GM23248 (cell line): ENCODE measurements around the gene C4orf51. TPM values are rescaled to one million over a fixed set of nuclear protein-coding genes. Genes with fewer than 3 reads are reported as not detected.

Experiments
- DNase-seq: peaks from one replicate; pipeline ENCODE4 v3.0.0-alpha.2; 2015
- H2AFZ ChIP-seq: fragments of 200-600 bp; sonication (generic); 2 replicates; pipeline ENCODE4 v1.6.1; 2016; ENCODE audit warnings: antibody characterized with exemption
- H3F3A ChIP-seq: fragments of 200-600 bp; sonication (generic); 2 replicates; pipeline ENCODE4 v1.6.1; 2016; ENCODE audit warnings: mild to moderate bottlenecking, antibody characterized with exemption, mixed run types; ENCODE audit not compliant: insufficient read depth
- H3K27ac ChIP-seq: fragments of 200-600 bp; sonication (generic); 2 replicates; pipeline ENCODE4 v1.5.1; 2016; ENCODE audit warnings: mild to moderate bottlenecking
- H3K27me3 ChIP-seq: fragments of 200-600 bp; sonication (generic); replicated peaks from 2 replicates; pipeline ENCODE4 v1.6.1; 2016; ENCODE audit warnings: mild to moderate bottlenecking; ENCODE audit not compliant: insufficient read depth
- H3K36me3 ChIP-seq: fragments of 200-600 bp; sonication (generic); 2 replicates; pipeline ENCODE4 v1.6.1; 2016; ENCODE audit warnings: low read depth, mild to moderate bottlenecking
- H3K4me1 ChIP-seq: fragments of 200-600 bp; sonication (generic); 2 replicates; pipeline ENCODE4 v1.6.1; 2016; ENCODE audit warnings: mild to moderate bottlenecking; ENCODE audit not compliant: insufficient read depth
- H3K4me2 ChIP-seq: fragments of 200-600 bp; sonication (generic); one replicate; pipeline ENCODE4 v1.6.1; 2016; ENCODE audit warnings: mild to moderate bottlenecking; ENCODE audit not compliant: unreplicated experiment
- H3K4me3 ChIP-seq: fragments of 200-600 bp; sonication (generic); 2 replicates; pipeline ENCODE4 v1.5.1; 2016; ENCODE audit warnings: mild to moderate bottlenecking
- H3K79me2 ChIP-seq: fragments of 200-600 bp; sonication (generic); 2 replicates; pipeline ENCODE4 v1.6.1; 2016; ENCODE audit warnings: mild to moderate bottlenecking; ENCODE audit not compliant: insufficient read depth
- H3K9ac ChIP-seq: fragments of 200-600 bp; sonication (generic); 2 replicates; pipeline ENCODE4 v1.6.1; 2016; ENCODE audit warnings: mild to moderate bottlenecking
- H3K9me2 ChIP-seq: fragments of 200-600 bp; sonication (generic); 2 replicates; pipeline ENCODE4 v1.6.1; 2016; ENCODE audit warnings: mixed run types, mild to moderate bottlenecking, moderate library complexity; ENCODE audit not compliant: insufficient read depth
- H3K9me3 ChIP-seq: fragments of 200-600 bp; sonication (generic); one replicate; pipeline ENCODE4 v1.6.1; 2017; ENCODE audit warnings: low read depth
- H4K20me1 ChIP-seq: fragments of 200-600 bp; sonication (generic); 2 replicates; pipeline ENCODE4 v1.6.0; 2016; ENCODE audit not compliant: insufficient read depth
- EZH2 ChIP-seq: fragments of 200-600 bp; sonication (generic); IDR thresholded peaks from 2 replicates; pipeline ENCODE4 v1.6.1; 2018; ENCODE audit warnings: antibody characterized with exemption, mild to moderate bottlenecking; ENCODE audit not compliant: insufficient read depth, poor library complexity, severe bottlenecking
- EZH2phosphoT487 ChIP-seq: fragments of 200-600 bp; sonication (generic); IDR thresholded peaks from 2 replicates; pipeline ENCODE4 v1.6.1; 2018; ENCODE audit warnings: antibody characterized with exemption, moderate library complexity, mild to moderate bottlenecking, low read depth; ENCODE audit not compliant: insufficient read depth
- WGBS, 2 experiments: methylation state at CpG; one replicate each; pipeline ENCODE4 v1.1.6; 2015 to 2017; ENCODE audit warnings: low lambda C conversion rate in 2 of 2, low coverage in 1 of 2; ENCODE audit errors: missing lambda C conversion rate in 2 of 2; 5-methylcytosine and 5-hydroxymethylcytosine counted together
- in situ Hi-C: fragments of 300-500 bp; cut with MboI; formaldehyde crosslinking; loops from 2 replicates; pipeline ENCODE4 v1.15.0; 2020
- polyA plus RNA-seq: library from polyadenylated mRNA; unstranded; fragments of >200 nt; fragmentation: Nextera tagmentation; extraction: Ambion mirVana; gene quantifications from 2 replicates; pipeline ENCODE4 v1.2.1, GENCODE V29; 2016
- total RNA-seq: library from RNA; depleted of rRNA; stranded (reverse); fragments of >200 nt; shearing (Covaris generic); gene quantifications from 2 replicates; pipeline ENCODE4 v1.2.3, GENCODE V29; 2014; rRNA removed

Gene C4orf51
- total and polyA plus RNA-seq, 2 experiments from 2014 or later, result not detected

GRCh38 chr4:145776208-145776607, 96.3 kb downstream of the C4orf51 start:
- Histone ChIP-seq H3K4me3 (no peak overlapping the region), H3K9ac (no peak overlapping the region), H2AFZ (no peak overlapping the region), H3K4me2 (no peak overlapping the region), H3K36me3 (peaks cover 10% of the 10 kb centered on the region; the same call in 1 of the 2 replicates), H3K79me2 (no peaks in the 10 kb centered on the region), H3F3A (no peaks in the 10 kb centered on the region), H3K27me3 (no peaks in the 10 kb centered on the region), H4K20me1 (no peaks in the 10 kb centered on the region), H3K4me1 (no peaks in the 10 kb centered on the region), H3K27ac (no peak overlapping the region), H3K9me3 (no peaks in the 10 kb centered on the region), H3K9me2 (no peaks in the 10 kb centered on the region)
- in situ Hi-C loops, result no loop called here
- 80 to 89% methylated on average over 3 to 4 of the region's 4 CpGs for WGBS, 2 experiments
- TF ChIP-seq EZH2phosphoT487 (no peak), EZH2 (no peak)
- no peak for DNase-seq

DNA sequence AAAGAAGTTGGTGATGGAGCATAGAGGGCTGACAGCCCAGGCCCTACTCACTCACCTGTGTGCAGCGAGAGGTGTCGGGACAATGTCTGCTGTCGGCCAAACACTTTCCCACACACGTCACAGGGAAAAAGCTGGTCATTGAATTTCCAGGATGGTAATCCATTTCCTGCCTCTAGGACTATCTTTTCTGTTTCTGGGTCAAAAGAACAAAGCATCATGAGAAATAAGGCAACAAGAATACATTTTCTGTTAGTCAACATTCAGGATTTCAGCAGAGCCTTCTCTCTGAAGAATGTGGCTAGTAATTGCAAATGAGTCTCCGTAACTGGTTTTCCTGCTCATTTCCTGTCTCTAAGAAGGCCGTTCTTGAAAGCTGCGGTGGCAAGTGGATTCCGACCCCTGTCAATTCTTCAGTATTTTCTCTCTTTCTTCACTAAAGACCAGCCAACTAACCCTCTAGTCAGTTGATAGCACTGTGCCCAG, 99.4 kb downstream of the C4orf51 start:
- in situ Hi-C loops, result no loop called here
- Histone ChIP-seq H3K4me2 (no peak overlapping the region), H3K79me2 (no peaks in the 10 kb centered on the region), H3F3A (no peaks in the 10 kb centered on the region), H3K4me3 (no peak overlapping the region), H3K27ac (no peak overlapping the region), H3K9me3 (no peaks in the 10 kb centered on the region), H4K20me1 (no peaks in the 10 kb centered on the region), H3K9me2 (no peaks in the 10 kb centered on the region), H3K4me1 (0 out of 2 replicates have a peak, but pooled peaks cover 5% of the 10 kb centered on the region), H3K9ac (no peak overlapping the region), H3K36me3 (peaks cover 12% of the 10 kb centered on the region; the same call in 1 of the 2 replicates), H2AFZ (no peak overlapping the region), H3K27me3 (no peaks in the 10 kb centered on the region)
- WGBS, 2 experiments, result 97 to 98% methylated on average over 8 of the region's 8 CpGs
- TF ChIP-seq EZH2phosphoT487 (no peak), EZH2 (no peak)
- no peak for DNase-seq

DNA sequence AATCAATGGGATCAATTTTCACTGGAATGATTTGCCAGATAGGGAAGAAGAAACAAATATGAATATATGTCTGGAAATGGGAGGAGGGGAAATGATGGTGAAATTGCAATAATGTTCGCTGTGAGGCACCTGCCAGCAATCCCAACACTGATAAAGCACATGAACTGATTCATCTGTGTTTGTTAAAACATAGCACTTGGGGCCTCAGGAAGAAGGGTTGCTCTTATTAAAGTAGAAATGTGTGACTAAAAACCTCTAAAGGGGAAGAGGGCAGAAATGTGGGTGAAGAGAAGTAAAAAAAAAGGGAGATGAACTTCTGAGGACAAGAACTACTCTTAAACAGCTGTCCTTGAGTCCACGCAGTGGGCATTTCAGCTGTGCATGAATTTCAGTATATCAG, 101.4 kb downstream of the C4orf51 start:
- Histone ChIP-seq H2AFZ (no peak overlapping the region), H3K9me3 (no peaks in the 10 kb centered on the region), H3K4me3 (no peak overlapping the region), H3K27ac (no peak overlapping the region), H3K79me2 (no peaks in the 10 kb centered on the region), H3K4me1 (0 out of 2 replicates have a peak, but pooled peaks cover 5% of the 10 kb centered on the region), H3K9me2 (no peaks in the 10 kb centered on the region), H3K9ac (no peak overlapping the region), H3K4me2 (no peak overlapping the region), H3K36me3 (peaks cover 10% of the 10 kb centered on the region; the same call in 1 of the 2 replicates), H4K20me1 (no peaks in the 10 kb centered on the region), H3K27me3 (no peaks in the 10 kb centered on the region), H3F3A (no peaks in the 10 kb centered on the region)
- TF ChIP-seq EZH2 (no peak), EZH2phosphoT487 (no peak)
- 79 to 82% methylated on average over 2 of the region's 2 CpGs for WGBS, 2 experiments
- no peak for DNase-seq
- in situ Hi-C loops, result no loop called here

Other genes starting within 250 kb of the C4orf51 start
- 24.0 and 24.9 TPM in 2 replicates for gene SMAD1, start 198.3 kb upstream of the C4orf51 start, total RNA-seq
- 17.8 and 20.2 TPM in 2 replicates for gene SMAD1, start 198.3 kb upstream of the C4orf51 start, polyA plus RNA-seq
- gene MMAA, start 60.8 kb upstream of the C4orf51 start, total RNA-seq, result 5.5 and 7.6 TPM in 2 replicates
- 9.9 and 10.1 TPM in 2 replicates for gene MMAA, start 60.8 kb upstream of the C4orf51 start, polyA plus RNA-seq